GM12891 (cell line): Measurements from ENCODE around the gene EBF4.

ENCODE experiments used
- PAX5 ChIP-seq: IDR thresholded peaks from 2 replicates; pipeline ENCODE4 v1.6.1; 2011; ENCODE audit warnings: low read length, moderate library complexity, mild to moderate bottlenecking; ENCODE audit not compliant: insufficient read depth, severe bottlenecking
- POLR2AphosphoS5 ChIP-seq: IDR thresholded peaks from 2 replicates; pipeline ENCODE4 v1.6.1; 2011; ENCODE audit warnings: low read depth, low read length, control low read depth
- SPI1 ChIP-seq: IDR thresholded peaks from 2 replicates; pipeline ENCODE4 v1.6.1; 2011; ENCODE audit warnings: low read depth, low read length, control low read depth

- no peak for TF ChIP-seq POLR2AphosphoS5
- no peak for TF ChIP-seq SPI1
- TF ChIP-seq PAX5: no peak
These were observed 101.7 kb downstream of the EBF4 start for GRCh38 chr20:2794202-2794748.
